Umbilical cord (tissue), 2 donors: ENCODE measurements around the gene SMCO3. TPM values are rescaled to one million over a fixed set of nuclear protein-coding genes. Genes with fewer than 3 reads are reported as not detected.

Experiments
- DNase-seq: peaks from one replicate; pipeline ENCODE4 v3.0.0-alpha.2; 2015; ENCODE audit warnings: low spot score
- total RNA-seq: library from RNA; depleted of rRNA; stranded (reverse); fragments of >200 nt; gene quantifications from one replicate; pipeline ENCODE4 v1.2.3, GENCODE V29; 2014; ENCODE audit warnings: low replicate concordance; ENCODE audit not compliant: insufficient read depth

The SMCO3 gene
- 18.5 TPM for total RNA-seq

DNA sequence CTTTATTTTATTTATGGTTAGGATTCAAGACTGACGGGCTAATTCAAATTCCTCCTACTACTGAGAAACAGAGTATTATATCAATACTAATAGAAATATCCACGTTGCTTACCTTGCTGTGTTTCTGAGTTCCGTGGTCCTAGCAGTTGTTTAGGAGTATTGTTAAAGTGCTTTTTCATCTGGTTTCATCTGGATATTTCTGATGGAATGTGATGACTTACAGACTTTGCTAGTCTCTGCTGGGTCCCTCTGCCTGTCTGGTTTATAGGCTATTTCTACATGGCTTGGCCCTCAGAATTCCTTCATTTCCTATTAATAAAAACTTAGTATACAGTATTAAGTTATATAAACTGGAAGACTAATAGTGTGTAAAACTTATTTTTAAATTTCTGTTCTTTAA, at the start of gene SMCO3:
Gene SMCO3, minus strand, starts transcription at position 169 of the 400 bp plus-strand sequence. CDS start 7,502 bp downstream, outside the sequence.
- DNase-seq = peak; percentile 72

DNA sequence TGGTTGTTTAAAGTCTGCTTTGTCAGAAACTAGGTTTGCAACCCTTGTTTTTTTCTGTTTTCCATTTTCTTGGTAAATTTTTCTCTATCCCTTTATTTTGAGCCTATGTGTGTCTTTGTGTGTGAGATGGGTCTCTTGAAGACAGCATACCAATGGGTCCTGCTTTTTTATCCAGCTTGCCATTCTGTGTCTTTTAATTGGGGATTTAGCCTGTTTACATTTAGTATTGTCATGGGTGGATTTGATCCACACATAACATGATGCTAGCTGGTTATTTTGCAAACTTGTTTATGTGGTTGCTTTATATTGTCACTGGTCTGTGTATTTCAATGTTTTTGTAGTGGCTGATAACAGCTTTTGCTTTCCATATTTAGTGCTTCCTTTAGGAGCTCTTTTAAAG, 46.5 kb upstream of the SMCO3 start:
- no peak for DNase-seq

DNA sequence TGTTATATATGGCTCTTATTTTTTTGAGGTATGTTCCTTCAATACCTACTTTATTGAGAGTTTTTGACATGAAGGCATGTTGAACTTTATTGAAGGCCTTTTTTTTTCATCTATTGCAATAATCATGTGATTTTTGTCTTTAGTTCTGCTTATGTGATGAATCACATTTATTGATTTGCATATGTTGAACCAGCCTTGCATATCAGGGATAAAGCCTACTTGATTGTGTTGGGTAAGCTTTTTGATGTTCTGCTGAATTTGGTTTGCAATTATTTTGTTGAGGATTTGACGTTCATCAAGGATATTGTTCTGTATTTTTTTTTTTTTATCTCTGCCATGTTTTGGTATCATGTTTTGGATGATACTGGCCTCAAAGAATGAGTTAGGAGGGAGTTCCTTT, 44.5 kb upstream of the SMCO3 start:
- no peak for DNase-seq

DNA sequence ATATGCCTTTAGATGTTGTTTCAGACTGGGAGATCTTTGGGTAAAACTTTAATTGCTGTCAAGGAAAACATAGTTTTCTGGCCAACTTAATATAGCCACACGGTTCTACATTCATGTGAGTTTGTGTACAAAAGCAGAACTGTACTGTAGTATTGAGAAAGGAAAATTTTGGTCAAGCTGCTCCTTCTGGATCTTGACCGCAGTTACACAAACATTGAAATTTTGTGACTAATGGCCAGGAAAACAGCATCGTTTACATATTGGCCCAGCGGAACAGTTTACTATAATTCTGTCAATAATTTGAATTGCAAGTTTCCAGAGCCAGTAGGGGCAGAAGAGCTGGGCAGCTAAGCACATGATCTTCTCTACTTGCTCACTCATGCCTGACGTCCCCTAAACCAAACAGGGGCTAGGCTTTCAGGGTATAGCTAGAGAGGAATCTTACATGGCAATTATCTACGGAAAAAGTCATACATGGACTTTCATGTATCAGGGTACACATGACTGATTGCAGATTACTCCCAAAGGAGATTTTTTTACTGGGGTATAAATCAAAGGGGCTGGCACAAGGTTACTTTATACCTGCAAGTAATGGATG, 40.7 kb upstream of the SMCO3 start:
- DNase-seq = no peak

DNA sequence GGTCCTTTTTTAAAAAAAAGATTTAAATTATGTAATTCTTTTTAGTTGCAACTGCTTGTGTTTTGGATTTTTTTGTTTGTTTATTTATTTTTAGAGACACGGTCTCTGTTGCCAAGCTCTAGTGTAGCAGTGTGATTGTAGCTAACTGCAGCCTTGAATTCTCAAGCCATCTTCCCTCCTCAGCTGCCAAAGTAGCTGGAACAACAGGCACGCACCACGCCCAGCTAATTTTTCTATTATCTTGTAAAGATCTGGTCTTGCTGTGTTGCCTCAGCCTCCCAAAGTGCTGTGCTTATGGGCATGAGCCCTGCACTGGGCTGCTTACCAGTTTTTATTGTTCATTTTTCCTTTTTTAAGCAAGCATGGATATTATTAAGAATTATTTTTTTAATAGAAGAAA, 40.0 kb upstream of the SMCO3 start:
- DNase-seq = no peak

DNA sequence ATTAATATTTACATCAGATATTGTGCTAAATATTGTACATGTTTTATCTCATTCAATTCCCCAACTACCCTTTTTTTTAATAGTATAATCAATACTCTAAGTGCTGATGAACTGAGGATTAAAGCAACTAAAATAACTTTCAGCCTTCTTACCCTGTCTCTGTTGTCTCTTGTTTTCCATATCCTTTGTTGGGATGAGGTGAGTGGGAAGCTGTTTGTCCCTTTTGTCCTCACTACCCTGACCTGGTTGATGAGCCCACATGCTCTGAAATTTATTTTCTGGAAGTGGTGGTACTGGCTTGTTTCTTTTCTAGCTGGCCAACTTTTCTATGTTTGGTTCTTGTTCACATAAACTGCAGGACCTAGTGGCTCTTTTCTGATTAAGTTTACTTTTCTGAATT, 38.9 kb upstream of the SMCO3 start:
- no peak for DNase-seq

DNA sequence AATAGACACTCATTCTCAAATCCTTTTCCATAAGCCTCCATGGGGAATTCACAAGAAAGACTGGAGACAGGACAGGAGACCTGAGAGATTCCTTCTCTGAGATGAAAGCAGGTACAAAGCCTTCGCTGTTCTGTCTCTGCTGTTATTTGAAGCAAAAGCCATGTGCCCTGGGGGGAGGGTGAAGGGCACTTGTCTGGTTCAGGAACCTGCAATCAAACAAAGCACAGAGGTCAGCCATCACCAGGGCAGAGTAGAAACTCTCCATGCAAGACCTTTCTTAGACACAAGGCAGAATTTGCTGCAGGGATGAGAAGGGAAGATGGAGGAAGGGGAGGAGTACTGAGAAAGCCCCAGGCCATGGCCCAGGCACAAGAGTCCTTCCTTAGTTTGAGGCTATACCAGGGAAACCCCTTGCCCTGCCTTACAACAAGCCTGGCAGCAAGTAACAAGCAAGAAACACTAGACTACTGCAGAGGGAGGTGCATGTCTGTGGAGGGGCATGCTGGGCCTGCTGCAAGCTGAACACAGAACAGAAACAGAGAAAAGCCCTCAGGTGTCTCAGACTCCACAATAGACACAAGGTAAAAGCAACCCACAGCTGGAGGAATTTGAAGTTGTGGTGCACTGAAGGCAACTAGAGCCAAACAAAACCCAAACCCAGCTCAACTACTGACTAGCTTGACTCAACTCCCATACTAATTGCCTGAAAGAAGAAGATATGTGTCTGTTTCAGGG, 37.1 kb upstream of the SMCO3 start:
- DNase-seq = no peak

DNA sequence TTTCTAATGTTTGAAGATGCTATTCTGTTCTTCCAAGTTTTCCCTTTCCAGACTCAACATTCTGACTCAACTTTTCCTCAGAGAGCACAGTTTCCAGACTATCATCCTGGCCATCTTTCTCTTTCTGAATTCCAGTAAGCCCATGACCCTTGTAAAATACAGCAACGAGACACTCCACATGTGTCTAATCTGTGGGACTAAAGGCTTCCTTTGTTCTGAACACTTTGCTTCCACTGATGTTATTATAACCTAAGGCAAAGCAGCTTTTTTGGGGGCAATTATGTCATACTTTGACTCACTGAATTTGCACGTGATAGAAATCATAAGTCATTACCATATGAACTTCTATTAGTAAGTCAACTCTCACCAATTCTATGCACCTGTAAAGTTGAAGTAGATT, 35.7 kb upstream of the SMCO3 start:
- DNase-seq = peak; percentile 52

DNA sequence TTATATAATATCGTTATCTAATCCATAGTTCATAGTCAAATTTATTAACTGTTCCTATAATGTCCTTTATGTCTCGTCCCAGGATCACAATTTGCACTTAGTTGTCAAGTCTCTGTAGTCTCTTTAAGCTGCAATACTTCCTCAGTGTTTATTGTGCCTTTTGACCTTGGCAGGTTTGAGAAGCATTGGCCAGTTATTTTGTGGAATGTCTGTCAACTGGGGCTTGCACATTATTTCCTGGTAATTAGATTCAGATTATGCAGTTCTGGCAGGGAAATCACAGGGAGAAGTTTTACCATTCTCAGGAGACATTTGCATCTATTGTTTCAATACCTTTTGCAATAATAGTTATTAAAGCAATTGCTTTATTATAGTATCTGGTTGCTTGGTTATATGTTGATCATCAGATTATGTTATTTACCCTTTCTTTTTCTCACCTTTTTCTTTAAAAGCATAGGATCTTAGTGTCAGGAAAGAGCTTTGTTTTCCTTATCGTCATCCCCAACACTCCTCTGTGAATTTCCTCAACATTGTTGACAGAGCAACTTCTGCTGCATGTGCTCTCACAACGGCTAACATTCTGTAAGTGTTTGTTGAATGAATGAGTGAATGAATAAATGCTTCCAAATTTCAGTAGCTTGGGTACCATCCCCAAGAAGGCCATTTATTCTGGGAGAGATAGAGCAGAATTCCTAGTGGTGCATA, 33.0 kb upstream of the SMCO3 start:
- DNase-seq = no peak

DNA sequence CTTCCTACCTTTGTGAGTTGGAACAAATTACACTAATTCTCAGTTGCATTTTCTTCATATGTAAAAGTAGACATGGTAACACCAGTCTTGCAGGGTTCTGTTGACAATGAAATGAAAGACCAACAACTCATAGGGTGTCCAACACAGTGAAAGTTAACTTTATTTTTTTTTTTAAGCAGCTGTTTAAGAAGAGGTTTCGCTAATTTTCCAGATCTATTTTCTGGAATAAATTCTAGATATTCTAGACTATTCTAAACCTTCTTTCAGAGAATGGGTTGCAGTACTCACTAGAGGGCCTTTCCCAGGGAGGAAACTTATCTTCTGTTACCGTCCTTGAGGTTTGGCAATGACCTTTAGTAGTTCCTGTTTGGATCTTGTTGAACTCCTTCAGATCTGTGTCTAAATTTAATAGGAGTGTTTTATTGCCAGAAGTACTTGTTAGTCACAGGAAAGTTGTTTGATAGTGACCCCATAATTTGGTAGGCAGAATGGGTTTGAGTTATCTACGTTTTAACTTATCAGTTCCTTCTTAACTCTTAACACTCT, 32.1 kb upstream of the SMCO3 start:
- no peak for DNase-seq

DNA sequence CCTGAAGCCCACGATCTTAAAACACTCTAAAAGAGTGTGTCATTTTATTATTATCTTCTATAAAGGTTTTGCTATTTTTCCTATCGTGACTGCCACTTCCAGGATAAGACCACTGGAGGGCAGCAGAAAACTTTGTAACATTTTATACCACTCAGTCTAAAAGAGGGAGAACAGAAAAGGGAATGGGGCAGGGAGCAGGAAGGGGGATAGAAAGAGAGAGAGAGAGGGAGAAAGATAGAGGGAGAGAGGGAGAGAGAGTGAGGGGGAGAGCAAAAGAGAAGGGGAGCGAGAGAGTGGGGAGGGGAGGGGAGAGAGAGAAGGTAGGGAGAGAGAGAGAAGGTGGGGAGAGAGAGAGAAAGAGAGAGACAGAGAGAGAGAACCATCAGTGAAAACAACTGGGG, 31.4 kb upstream of the SMCO3 start:
- peak; percentile 84 for DNase-seq

DNA sequence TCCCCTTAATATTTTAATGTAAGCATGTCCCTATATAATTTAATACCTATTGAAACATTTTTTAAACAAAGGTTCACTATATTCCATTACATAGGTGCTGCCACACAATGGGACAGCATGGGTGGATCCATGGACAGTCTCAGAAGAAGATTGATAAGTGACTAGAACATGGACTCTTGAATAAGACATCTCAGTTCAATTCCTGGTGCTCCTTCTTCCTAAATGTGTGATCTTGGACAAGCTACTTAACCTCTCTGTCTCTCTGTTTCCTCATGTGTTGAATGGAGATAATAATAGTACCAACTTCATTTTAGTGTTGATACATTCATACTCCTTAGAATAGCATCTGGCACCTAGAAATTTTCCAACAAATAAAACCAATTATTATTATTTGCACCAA, 30.4 kb upstream of the SMCO3 start:
- no peak for DNase-seq

DNA sequence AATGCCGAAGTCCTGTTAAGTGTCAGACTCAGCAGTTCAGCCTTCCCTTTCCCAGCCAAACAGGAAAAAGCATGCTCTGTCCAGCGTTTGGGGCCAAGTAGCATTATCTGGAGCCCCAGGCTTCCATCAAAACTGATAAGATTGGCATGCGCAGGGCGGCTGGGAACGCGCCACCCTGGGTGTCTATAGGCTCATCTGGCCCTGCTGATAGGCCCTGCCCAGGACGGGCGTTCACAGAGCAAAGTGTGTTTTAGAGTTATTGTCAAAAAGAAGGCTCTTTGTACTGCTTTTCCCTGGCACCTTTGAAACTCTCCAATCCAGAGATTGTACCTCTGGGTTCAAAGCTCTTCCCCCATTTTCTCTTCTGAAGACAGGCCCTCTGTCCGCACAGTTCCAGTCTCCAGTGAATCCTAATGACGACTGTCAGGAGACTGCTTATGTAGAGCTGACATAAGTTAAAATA, 29.5 kb upstream of the SMCO3 start, which contains the start of gene ART4:
Gene ART4, minus strand, starts transcription at position 102 of the 463 bp plus-strand sequence. CDS start 413 bp downstream, outside the sequence.
- DNase-seq = peak; percentile 89

DNA sequence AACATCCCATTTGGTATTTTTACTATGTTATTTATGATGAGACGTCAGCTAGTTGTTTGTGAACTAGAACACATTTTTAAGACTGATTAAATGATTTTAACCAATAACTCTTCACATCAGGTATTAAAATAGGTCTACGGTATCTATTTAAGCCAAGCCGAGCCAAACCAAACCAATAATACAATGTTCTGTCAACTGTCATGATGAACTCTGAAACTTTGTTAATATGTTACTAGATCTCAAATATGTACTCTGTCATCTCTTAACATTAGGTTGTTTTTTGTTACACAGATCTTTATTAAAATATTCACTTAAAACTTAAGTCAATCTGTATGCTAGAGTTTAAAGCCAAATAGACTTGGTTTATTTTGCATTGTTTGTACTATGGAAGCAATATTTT, 28.3 kb upstream of the SMCO3 start:
- DNase-seq = no peak

DNA sequence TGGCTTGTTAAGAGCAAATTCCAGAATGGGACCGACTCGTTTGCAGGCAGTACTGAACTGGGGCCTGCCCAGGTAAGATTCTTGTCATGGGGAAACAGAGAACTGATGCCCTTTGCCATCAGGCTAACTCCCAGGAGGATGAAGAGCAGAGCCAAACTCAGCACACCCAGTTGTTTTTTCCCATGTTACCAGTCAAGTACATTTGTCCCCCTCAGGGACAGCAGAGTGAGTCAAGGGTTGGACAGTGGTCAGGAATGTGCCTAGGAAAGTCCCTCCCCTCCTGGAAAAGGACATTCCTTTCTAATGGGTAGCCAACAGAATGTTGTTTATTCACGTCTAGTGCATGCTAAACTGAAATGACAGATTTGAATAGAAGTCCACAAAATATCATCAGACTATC, 27.8 kb upstream of the SMCO3 start:
- peak; percentile 64 for DNase-seq

DNA sequence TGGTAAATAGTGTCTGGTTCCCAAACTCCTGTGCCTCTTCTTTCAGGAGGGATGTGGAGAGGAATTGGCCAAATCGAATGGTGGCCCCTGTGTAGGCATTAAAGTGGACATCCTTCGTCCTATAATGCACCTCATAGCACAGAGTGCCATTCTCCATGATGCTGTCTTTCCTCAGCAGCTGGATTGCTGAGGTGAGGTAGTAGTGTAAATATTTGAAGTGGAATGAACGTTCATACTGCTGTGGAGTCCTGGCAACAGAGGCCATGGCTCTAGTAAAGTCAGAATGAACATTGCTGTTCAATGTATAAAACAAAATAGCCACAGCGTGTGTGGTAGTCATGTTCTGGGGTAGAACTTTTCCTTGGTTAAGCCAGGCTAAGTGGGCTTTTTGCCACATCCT, 26.6 kb upstream of the SMCO3 start:
- no peak for DNase-seq

DNA sequence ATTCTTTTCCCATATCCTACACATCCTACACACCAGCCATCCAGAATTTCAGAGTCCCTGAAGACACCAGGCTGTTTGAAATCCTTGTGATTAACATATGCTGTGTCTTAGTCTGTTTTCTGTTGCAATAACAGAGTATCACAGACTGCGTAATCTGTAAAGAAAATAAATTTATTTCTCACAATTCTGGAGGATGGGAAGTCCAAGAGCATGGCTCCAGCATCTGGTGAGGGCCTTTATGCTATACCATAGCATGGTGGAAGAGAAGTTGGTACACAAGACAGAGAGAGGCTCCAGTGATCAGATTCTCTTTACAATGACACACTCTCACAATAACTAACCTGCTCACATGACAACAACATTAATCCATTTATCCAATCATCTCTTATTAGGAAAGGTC, 25.3 kb upstream of the SMCO3 start:
- DNase-seq = no peak

DNA sequence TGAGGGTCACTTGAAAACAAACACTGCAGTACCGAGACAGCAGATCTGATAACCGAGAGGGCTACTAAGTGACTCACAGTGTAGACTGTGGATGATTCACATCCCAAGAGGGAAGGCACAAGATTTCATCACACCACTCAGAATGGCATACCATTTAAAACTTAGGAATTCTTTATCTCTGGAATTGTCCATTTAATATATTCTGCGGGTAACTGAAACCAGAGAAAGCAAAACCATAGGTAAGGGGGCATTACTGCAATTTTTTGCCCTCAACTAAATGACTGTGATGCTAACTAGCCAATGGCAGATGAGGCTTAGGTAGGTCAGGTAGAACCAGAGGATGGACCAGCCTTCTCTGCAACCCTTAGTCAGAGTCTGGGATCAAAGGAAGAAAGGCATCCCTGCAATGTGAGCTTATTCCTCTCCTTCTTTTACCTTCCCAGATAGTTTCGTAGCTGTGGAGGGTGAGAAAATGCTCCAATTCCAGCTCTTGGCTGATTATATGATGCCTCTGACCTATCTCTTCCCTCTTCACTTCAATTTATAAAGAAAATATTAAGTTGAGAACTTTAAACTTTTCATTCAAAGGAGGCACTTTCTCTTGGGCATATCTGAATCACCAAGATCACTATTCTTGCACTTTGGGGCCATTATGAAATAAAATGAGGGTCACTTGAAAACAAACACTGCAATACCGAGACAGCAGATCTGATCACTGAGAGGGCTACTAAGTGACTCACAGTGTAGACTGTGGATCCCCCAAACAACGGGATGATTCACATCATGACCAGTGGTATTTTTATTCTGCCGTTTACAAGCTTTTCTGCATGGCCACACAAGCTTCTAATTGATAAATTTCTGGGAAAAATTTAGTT, 22.6 kb upstream of the SMCO3 start:
- DNase-seq = peak; percentile 59

DNA sequence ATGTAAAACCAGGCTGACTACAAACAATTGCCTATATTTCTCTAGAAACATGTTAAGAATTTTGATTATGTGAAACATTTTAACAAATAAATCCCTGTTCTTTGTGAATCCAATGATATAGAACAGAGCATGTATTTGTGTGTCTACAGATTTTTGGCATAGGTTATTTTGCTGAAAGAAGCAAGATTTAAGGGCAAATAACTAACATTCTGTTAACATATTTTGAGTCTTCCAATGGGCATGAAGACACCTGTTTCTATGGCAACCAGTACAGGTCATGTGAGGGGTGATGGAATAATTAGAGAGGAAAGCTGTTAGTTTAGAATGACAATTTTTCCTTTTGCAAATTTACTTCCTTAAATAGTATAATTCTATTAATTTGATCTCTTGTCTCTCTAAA, 20.5 kb upstream of the SMCO3 start:
- DNase-seq = peak; percentile 81

DNA sequence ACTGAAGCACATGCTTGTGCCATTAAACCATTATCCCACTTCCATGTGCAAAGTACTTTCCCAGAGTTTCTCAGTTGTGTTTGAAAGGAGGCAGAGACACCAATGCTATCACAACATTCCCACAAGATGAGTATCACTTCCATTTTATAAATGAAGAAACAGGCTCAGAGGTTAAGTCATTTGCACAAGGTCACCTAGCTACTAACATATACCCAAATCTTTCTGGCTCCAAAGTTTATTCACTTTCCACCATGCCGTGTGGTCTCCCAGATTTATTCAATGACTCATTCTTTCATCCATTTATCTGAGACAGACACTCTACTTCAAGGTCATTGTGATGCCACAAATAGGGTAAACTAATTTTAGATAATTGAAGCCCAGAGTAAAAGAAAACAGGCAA, 20.0 kb upstream of the SMCO3 start:
- peak; percentile 52 for DNase-seq

DNA sequence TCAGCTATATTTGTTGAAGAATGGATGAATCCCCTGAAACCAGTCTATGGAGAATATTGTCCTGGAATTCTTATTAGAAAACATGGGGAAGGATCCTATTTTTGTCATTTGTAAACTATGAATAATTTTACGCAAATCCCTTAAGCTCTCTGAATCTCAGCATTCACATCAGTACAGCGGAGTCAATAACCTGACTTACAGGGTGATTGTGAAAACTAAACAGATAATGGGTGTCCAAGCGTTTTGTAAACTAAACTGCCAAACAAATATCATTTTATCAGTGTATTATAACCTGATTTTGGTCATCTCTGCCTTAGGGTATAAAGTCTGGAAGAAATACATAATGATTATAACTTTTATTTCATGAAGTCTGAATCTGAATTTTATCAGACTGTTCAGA, 19.4 kb upstream of the SMCO3 start:
- no peak for DNase-seq
